Measurements from ENCODE around the gene SLC39A7. TPM values are rescaled to one million over a fixed set of nuclear protein-coding genes. Genes with fewer than 3 reads are reported as not detected.
A peak's percentile ranks its signal among the peaks of the same experiment; 100 is the strongest.

Gene SLC39A7
- total RNA-seq, 6 donors from 2014 or later = 37.7 to 104 (median 86.7) TPM

- DNase-seq (peak; percentile 32 to 90), ATAC-seq (ENCODE audit: low FRiP score in 2 of 2) (peak in 1 of 2 donors; percentile 51)
- Histone ChIP-seq H3K9me3 (no peaks in the 10 kb centered on the region), H3K4me1 (peaks cover 30 to 52% (median 36%) of the 10 kb centered on the region in 4 donors), H3K36me3 (peaks cover 9 to 38% (median 24%) of the 10 kb centered on the region in 4 donors), H3K27ac (peak overlapping the region; percentile 84 to 94 (median 90)), H3K4me3 (peak overlapping the region; percentile 62 to 91 (median 82)), H3K27me3 (no peaks in the 10 kb centered on the region)
- no peak for TF ChIP-seq POLR2AphosphoS5 (IDR thresholded peaks at IDR 0.05)
- no peak for TF ChIP-seq EP300 (IDR thresholded peaks at IDR 0.05)
- TF ChIP-seq CTCF (IDR thresholded peaks at IDR 0.05) = no peak
- TF ChIP-seq POLR2A (IDR thresholded peaks at IDR 0.05) = no peak
- 2 to 4% methylated on average over 13 to 25 of the region's 29 CpGs for WGBS, 2 donors
Measured at GRCh38 chr6:33207552-33208090, 7.0 kb downstream of the SLC39A7 start.

- H3K27ac ChIP-seq = peak within 1 kb of the TSS; percentile 84 to 94 (median 90)
- H3K36me3 ChIP-seq = peaks cover 4 to 30% (median 17%) of the 10 kb centered on the region in 4 donors
- 0 to 2% methylated on average over 17 to 18 of the region's 86 CpGs for WGBS, 2 donors
- H3K9me3 ChIP-seq = no peaks in the 10 kb centered on the region
- H3K4me3 ChIP-seq = peak within 1 kb of the TSS; percentile 62 to 91 (median 82)
- H3K4me1 ChIP-seq = peaks cover 37 to 54% (median 41%) of the 10 kb centered on the region in 4 donors
- peak; percentile 75 to 93 for ATAC-seq (ENCODE audit: low FRiP score in 2 of 2)
- TF ChIP-seq POLR2AphosphoS5 (IDR thresholded peaks at IDR 0.05) = peak; percentile 100
- peak; percentile 68 to 99 (median 94) for TF ChIP-seq POLR2A (IDR thresholded peaks at IDR 0.05)
- peak in 1 of 4 donors; percentile 58 for TF ChIP-seq EP300 (IDR thresholded peaks at IDR 0.05)
- TF ChIP-seq CTCF (IDR thresholded peaks at IDR 0.05) = peak in 3 of 6 experiments; percentile 15 to 34 (median 31)
- DNase-seq = peak; percentile 91 to 97
- H3K27me3 ChIP-seq = no peaks in the 10 kb centered on the region
Measured at GRCh38 chr6:33208091-33208967, 7.7 kb downstream of the SLC39A7 start, which contains the start of gene RING1. RING1 (plus strand) TSS chr6:33208500; CDS start chr6:33208823, 323 bp downstream.

- Histone ChIP-seq H3K4me1 (peaks cover 35 to 49% (median 40%) of the 10 kb centered on the region in 4 donors), H3K27ac (no peak overlapping the region), H3K4me3 (no peak overlapping the region), H3K9me3 (no peaks in the 10 kb centered on the region), H3K27me3 (no peaks in the 10 kb centered on the region), H3K36me3 (peaks cover 0 to 24% (median 12%) of the 10 kb centered on the region in 4 donors)
- 94 to 100% methylated on average over 4 to 10 of the region's 10 CpGs for WGBS, 2 donors
- DNase-seq (no peak), ATAC-seq (ENCODE audit: low FRiP score in 2 of 2) (no peak)
- TF ChIP-seq CTCF (IDR thresholded peaks at IDR 0.05) (no peak), POLR2AphosphoS5 (IDR thresholded peaks at IDR 0.05) (no peak), EP300 (IDR thresholded peaks at IDR 0.05) (no peak), POLR2A (IDR thresholded peaks at IDR 0.05) (no peak)
Measured at GRCh38 chr6:33209856-33210255, 9.2 kb downstream of the SLC39A7 start.

- no peaks in the 10 kb centered on the region for H3K27me3 ChIP-seq
- ATAC-seq (ENCODE audit: low FRiP score in 2 of 2) (no peak), DNase-seq (no peak)
- no peaks in the 10 kb centered on the region for H3K9me3 ChIP-seq
- WGBS, 2 donors = 91 to 92% methylated on average over 7 to 14 of the region's 17 CpGs
- H3K4me1 ChIP-seq = peaks cover 28 to 40% (median 33%) of the 10 kb centered on the region in 4 donors
- H3K36me3 ChIP-seq = peaks cover 0 to 24% (median 12%) of the 10 kb centered on the region in 4 donors
- H3K4me3 ChIP-seq = no peak overlapping the region
- TF ChIP-seq CTCF (IDR thresholded peaks at IDR 0.05) = no peak
- TF ChIP-seq POLR2AphosphoS5 (IDR thresholded peaks at IDR 0.05) = no peak
- TF ChIP-seq EP300 (IDR thresholded peaks at IDR 0.05) = no peak
- no peak for TF ChIP-seq POLR2A (IDR thresholded peaks at IDR 0.05)
- no peak overlapping the region for H3K27ac ChIP-seq
Measured at GRCh38 chr6:33211136-33211535, 10.5 kb downstream of the SLC39A7 start.

All from upper lobe of left lung (tissue), 6 donors.